GM12874 (cell line): ENCODE data around the gene TMEM200A.

ENCODE experiments used
- TF ChIP-seq, protein P1 (sequence below): IDR thresholded peaks from 2 replicates; pipeline ENCODE4 v1.5.1; 2011; ENCODE audit warnings: low read depth, mild to moderate bottlenecking, control low read depth, low read length, moderate library complexity; ENCODE audit not compliant: insufficient read depth

The TMEM200A gene

DNA sequence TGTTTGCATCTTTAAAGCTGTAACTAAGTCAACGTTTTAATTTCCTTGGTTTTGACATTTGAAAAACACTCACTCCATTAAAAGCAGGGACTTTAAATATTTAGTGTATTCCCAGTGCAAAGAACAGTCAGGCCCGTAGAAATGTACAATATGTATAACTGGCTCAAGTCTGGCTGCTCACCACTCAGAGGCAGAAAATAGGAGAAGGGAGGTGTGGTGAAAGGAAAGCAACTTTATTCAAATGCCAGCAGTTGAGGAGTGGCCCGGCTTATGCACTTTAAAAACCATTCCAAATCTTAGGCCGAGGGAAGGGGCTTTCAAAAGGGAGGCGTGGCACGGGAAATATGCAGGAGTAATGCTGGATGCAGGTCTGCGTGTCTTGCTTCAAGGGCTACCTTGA lies 120.6 kb downstream of the TMEM200A start:
- TF ChIP-seq, protein P1, sequence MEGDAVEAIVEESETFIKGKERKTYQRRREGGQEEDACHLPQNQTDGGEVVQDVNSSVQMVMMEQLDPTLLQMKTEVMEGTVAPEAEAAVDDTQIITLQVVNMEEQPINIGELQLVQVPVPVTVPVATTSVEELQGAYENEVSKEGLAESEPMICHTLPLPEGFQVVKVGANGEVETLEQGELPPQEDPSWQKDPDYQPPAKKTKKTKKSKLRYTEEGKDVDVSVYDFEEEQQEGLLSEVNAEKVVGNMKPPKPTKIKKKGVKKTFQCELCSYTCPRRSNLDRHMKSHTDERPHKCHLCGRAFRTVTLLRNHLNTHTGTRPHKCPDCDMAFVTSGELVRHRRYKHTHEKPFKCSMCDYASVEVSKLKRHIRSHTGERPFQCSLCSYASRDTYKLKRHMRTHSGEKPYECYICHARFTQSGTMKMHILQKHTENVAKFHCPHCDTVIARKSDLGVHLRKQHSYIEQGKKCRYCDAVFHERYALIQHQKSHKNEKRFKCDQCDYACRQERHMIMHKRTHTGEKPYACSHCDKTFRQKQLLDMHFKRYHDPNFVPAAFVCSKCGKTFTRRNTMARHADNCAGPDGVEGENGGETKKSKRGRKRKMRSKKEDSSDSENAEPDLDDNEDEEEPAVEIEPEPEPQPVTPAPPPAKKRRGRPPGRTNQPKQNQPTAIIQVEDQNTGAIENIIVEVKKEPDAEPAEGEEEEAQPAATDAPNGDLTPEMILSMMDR = no peak

DNA sequence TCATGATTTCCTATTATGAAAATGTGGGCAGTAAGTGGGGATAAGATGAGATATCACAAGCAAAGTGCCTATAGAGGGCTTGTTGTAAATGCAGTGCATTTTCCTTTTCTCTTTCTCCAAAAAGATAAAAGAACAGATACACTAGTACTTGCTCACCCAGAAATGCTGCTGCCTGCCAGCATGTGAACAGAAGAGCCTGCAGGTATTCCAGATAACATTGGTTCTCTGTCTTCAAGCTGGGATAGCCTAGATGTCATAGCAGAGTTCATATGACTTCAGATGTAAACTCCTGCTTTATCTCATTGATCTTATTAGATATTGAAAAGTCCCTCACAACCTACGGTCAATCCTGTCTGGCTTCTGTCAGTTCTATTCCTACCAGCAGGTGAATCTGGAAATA lies 123.7 kb downstream of the TMEM200A start:
- TF ChIP-seq, protein P1 = no peak
